Suprapubic skin (tissue), 4 donors: ENCODE data around the gene PLA2G4B. TPM values are rescaled to one million over a fixed set of nuclear protein-coding genes. Genes with fewer than 3 reads are reported as not detected.

Source experiments
- DNase-seq, 2 donors: peaks; one replicate each; pipeline ENCODE4 v3.0.0-alpha.2; 2019; ENCODE audit warnings: low spot score in 2 of 2
- H3K27ac ChIP-seq: fragments of 200-600 bp; sonication (generic); one replicate; pipeline ENCODE4 v1.5.1; 2019
- H3K27me3 ChIP-seq: fragments of 200-600 bp; sonication (generic); one replicate; pipeline ENCODE4 v1.5.1; 2019
- H3K36me3 ChIP-seq: fragments of 200-600 bp; sonication (generic); one replicate; pipeline ENCODE4 v1.5.1; 2019
- H3K4me1 ChIP-seq: fragments of 200-600 bp; sonication (generic); one replicate; pipeline ENCODE4 v1.5.1; 2019
- H3K4me3 ChIP-seq: fragments of 200-600 bp; sonication (generic); one replicate; pipeline ENCODE4 v1.5.1; 2019; ENCODE audit warnings: mild to moderate bottlenecking
- H3K9me3 ChIP-seq: fragments of 200-600 bp; sonication (generic); one replicate; pipeline ENCODE4 v1.5.1; 2019
- EP300 ChIP-seq: sonication (generic); formaldehyde crosslinking; IDR thresholded peaks from one replicate; pipeline ENCODE4 v1.6.1; 2017; ENCODE audit warnings: antibody characterized with exemption
- POLR2A ChIP-seq, 2 donors: fragments of 450-650 bp; IDR thresholded peaks; one replicate each; pipeline ENCODE4 v1.6.1; 2017; ENCODE audit warnings: antibody characterized with exemption in 2 of 2, mild to moderate bottlenecking in 2 of 2, moderate library complexity in 2 of 2
- POLR2AphosphoS5 ChIP-seq, 3 donors: sonication (generic); formaldehyde crosslinking; IDR thresholded peaks; one replicate each; pipeline ENCODE4 v1.6.1; 2017; ENCODE audit warnings: antibody characterized with exemption in 3 of 3
- WGBS: methylation state at CpG from one replicate; pipeline ENCODE4 v1.1.5; 2018; 5-methylcytosine and 5-hydroxymethylcytosine counted together
- total RNA-seq, 4 donors: library from RNA; depleted of rRNA; stranded (reverse); fragments of >200 nt; gene quantifications; one replicate each; pipeline ENCODE4 v1.1.0, GENCODE V29; 2016
- TF ChIP-seq, protein P1 (sequence below), 2 donors: fragments of 200-600 bp in 1 of 2; fragments of 450-650 bp in 1 of 2; sonication (generic) in 1 of 2; IDR thresholded peaks; one replicate each; pipeline ENCODE4 v1.5.1; 2016 to 2019; ENCODE audit warnings: antibody characterized with exemption in 2 of 2, mild to moderate bottlenecking in 1 of 2, moderate library complexity in 1 of 2

The PLA2G4B gene
- total RNA-seq, 4 donors from 2014 or later = 59.7 to 195 (median 73.7) TPM

DNA sequence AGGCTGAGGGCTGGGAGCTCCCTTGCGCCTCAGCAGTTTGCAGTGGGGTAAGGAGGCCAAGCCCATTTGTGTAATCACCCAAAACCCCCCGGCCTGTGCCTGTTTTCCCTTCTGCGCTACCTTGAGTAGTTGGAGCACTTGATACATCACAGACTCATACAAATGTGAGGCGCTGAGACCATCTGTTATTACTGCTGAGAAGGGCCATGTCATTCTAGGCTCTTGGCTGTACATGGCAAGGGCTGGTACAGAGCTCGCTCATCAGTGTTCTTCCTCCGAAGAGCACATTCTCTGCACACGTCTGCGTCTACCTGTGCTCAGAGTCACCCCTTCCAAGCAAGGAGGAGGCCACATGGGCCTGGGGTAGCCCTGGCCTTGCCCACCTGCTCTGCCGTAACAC, 9.3 kb downstream of the PLA2G4B start:
- no peak overlapping the region for H3K4me3 ChIP-seq
- no peaks in the 10 kb centered on the region for H3K9me3 ChIP-seq
- H3K27ac ChIP-seq = no peak overlapping the region
- H3K36me3 ChIP-seq = peaks cover 58% of the 10 kb centered on the region
- peaks cover 4% of the 10 kb centered on the region for H3K27me3 ChIP-seq
- 90% methylated on average over 7 of the region's 9 CpGs for WGBS
- H3K4me1 ChIP-seq = peaks cover 44% of the 10 kb centered on the region
- TF ChIP-seq, protein P1, sequence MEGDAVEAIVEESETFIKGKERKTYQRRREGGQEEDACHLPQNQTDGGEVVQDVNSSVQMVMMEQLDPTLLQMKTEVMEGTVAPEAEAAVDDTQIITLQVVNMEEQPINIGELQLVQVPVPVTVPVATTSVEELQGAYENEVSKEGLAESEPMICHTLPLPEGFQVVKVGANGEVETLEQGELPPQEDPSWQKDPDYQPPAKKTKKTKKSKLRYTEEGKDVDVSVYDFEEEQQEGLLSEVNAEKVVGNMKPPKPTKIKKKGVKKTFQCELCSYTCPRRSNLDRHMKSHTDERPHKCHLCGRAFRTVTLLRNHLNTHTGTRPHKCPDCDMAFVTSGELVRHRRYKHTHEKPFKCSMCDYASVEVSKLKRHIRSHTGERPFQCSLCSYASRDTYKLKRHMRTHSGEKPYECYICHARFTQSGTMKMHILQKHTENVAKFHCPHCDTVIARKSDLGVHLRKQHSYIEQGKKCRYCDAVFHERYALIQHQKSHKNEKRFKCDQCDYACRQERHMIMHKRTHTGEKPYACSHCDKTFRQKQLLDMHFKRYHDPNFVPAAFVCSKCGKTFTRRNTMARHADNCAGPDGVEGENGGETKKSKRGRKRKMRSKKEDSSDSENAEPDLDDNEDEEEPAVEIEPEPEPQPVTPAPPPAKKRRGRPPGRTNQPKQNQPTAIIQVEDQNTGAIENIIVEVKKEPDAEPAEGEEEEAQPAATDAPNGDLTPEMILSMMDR (IDR thresholded peaks at IDR 0.05) = no peak
- TF ChIP-seq POLR2AphosphoS5 (IDR thresholded peaks at IDR 0.05) (no peak), EP300 (no peak), POLR2A (IDR thresholded peaks at IDR 0.05) (no peak)
- no peak for DNase-seq

DNA sequence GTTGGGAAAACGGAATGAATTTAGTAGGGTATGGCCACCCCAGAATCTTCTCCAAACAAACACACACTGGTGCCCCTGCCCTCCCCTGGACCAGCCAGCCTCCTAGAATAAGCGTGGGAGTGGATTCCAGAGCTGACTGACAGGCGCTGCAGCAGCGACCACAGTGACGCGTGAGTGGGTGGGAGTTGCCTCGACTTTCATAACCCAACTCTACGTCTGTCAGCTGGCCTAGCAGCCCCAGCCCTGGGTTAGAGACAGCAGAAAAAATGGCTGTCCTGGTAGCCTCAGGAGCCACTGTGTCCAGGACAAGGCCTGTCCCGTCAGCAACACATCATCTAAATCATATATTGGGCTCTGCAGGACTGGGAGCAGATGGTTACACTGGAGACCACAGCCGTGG, 10.0 kb downstream of the PLA2G4B start:
- Histone ChIP-seq H3K27me3 (peaks cover 4% of the 10 kb centered on the region), H3K36me3 (peaks cover 51% of the 10 kb centered on the region), H3K4me1 (peaks cover 44% of the 10 kb centered on the region), H3K27ac (peak overlapping the region; percentile 55), H3K4me3 (no peak overlapping the region), H3K9me3 (no peaks in the 10 kb centered on the region)
- DNase-seq = no peak
- TF ChIP-seq POLR2A (IDR thresholded peaks at IDR 0.05) = no peak
- TF ChIP-seq POLR2AphosphoS5 (IDR thresholded peaks at IDR 0.05) = no peak
- TF ChIP-seq, protein P1 (IDR thresholded peaks at IDR 0.05) = no peak
- no peak for TF ChIP-seq EP300
- WGBS = 72% methylated on average over 9 of the region's 10 CpGs

- Histone ChIP-seq H3K9me3 (no peaks in the 10 kb centered on the region), H3K36me3 (peaks cover 46% of the 10 kb centered on the region), H3K4me1 (peaks cover 44% of the 10 kb centered on the region), H3K4me3 (no peak overlapping the region), H3K27ac (peak overlapping the region; percentile 55), H3K27me3 (peaks cover 4% of the 10 kb centered on the region)
- TF ChIP-seq EP300 (no peak), POLR2A (IDR thresholded peaks at IDR 0.05) (no peak), POLR2AphosphoS5 (IDR thresholded peaks at IDR 0.05) (no peak)
- TF ChIP-seq, protein P1 (IDR thresholded peaks at IDR 0.05) = no peak
- 43% methylated on average over 6 of the region's 6 CpGs for WGBS
- DNase-seq = no peak
These were observed 10.6 kb downstream of the PLA2G4B start for GRCh38 chr15:41849204-41849603.

DNA sequence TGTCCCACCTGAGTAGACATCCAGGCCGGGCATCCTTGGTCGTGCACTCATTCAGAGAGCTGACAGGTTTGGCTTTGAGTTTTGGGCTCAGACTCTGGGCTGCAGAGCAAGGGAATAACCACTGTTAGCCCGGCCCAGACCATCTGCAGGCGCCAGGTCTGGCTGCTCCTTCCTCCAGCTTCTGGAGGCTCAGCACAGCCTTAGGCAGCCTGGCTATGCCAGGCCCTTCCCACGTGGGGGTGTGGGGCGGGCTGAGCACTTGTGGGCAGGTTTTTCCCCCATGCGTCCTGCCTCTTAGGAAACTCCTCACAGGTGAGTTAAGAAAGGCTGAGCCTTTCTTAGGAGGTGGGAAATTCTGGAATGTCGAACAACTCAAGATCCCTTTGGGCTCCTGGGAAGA, 11.2 kb downstream of the PLA2G4B start:
- WGBS = 57% methylated on average over 5 of the region's 8 CpGs
- DNase-seq = no peak

GRCh38 chr15:41850482-41851166, 12.0 kb downstream of the PLA2G4B start:
- H3K4me3 ChIP-seq = no peak overlapping the region
- DNase-seq = no peak
- peak overlapping the region; percentile 45 for H3K27ac ChIP-seq
- peaks cover 47% of the 10 kb centered on the region for H3K4me1 ChIP-seq
- TF ChIP-seq POLR2A (IDR thresholded peaks at IDR 0.05) = no peak
- TF ChIP-seq EP300 = no peak
- TF ChIP-seq, protein P1 (IDR thresholded peaks at IDR 0.05) = no peak
- TF ChIP-seq POLR2AphosphoS5 (IDR thresholded peaks at IDR 0.05) = no peak
- peaks cover 4% of the 10 kb centered on the region for H3K27me3 ChIP-seq
- WGBS = 83% methylated on average over 14 of the region's 16 CpGs
- peaks cover 31% of the 10 kb centered on the region for H3K36me3 ChIP-seq
- H3K9me3 ChIP-seq = no peaks in the 10 kb centered on the region

More for the DNA sequence above, 11.2 kb downstream of the PLA2G4B start:
- Histone ChIP-seq H3K9me3 (no peaks in the 10 kb centered on the region), H3K27me3 (peaks cover 4% of the 10 kb centered on the region), H3K4me3 (no peak overlapping the region), H3K27ac (peak overlapping the region; percentile 55), H3K36me3 (peaks cover 39% of the 10 kb centered on the region), H3K4me1 (peaks cover 44% of the 10 kb centered on the region)
- TF ChIP-seq POLR2AphosphoS5 (IDR thresholded peaks at IDR 0.05) (no peak), EP300 (no peak)
- TF ChIP-seq, protein P1 (IDR thresholded peaks at IDR 0.05) = no peak
